SK-N-DZ (cell line): ENCODE measurements around the gene KCNH1.
A peak's percentile ranks its signal among the peaks of the same experiment; 100 is the strongest.
"Not testable (repeated sequence)": the region's sequence is repeated elsewhere in the genome, so short reads cannot be mapped to it uniquely, and the experiment has no call there.

Source experiments
- DNase-seq: peaks from one replicate; pipeline ENCODE4 v3.0.0-alpha.2; 2015; ENCODE audit warnings: low spot score

The KCNH1 gene

GRCh38 chr1:211009944-211010343, 124.0 kb downstream of the KCNH1 start:
- DNase-seq = no peak

- DNase-seq = no peak
Observed at GRCh38 chr1:211007830-211008229, 126.1 kb downstream of the KCNH1 start.

- not testable (repeated sequence) for DNase-seq
Observed at GRCh38 chr1:210995931-210996330, 138.0 kb downstream of the KCNH1 start.

GRCh38 chr1:210992837-210993236, 141.1 kb downstream of the KCNH1 start:
- DNase-seq = no peak

GRCh38 chr1:210989905-210990304, 144.0 kb downstream of the KCNH1 start:
- peak; percentile 76 for DNase-seq

- DNase-seq = no peak
Observed at GRCh38 chr1:210981490-210981889, 152.5 kb downstream of the KCNH1 start.

- DNase-seq = no peak
Observed at GRCh38 chr1:210980082-210980481, 153.9 kb downstream of the KCNH1 start.

GRCh38 chr1:210978974-210979354, 155.0 kb downstream of the KCNH1 start:
- no peak for DNase-seq

GRCh38 chr1:210978316-210978973, 155.5 kb downstream of the KCNH1 start:
- DNase-seq = no peak

GRCh38 chr1:210951279-210951678, 182.7 kb downstream of the KCNH1 start:
- no peak for DNase-seq

GRCh38 chr1:210949940-210950546, 183.9 kb downstream of the KCNH1 start:
- DNase-seq = peak; percentile 51

- peak; percentile 26 for DNase-seq
Observed at GRCh38 chr1:210949489-210949888, 184.5 kb downstream of the KCNH1 start.

- DNase-seq = no peak
Observed at GRCh38 chr1:210949039-210949438, 184.9 kb downstream of the KCNH1 start.

- no peak for DNase-seq
Observed at GRCh38 chr1:210944252-210944651, 189.7 kb downstream of the KCNH1 start.

- no peak for DNase-seq
Observed at GRCh38 chr1:210942513-210942912, 191.4 kb downstream of the KCNH1 start.

- DNase-seq = peak; percentile 28
Observed at GRCh38 chr1:210940081-210940617, 193.8 kb downstream of the KCNH1 start.

GRCh38 chr1:210938416-210938925, 195.5 kb downstream of the KCNH1 start:
- no peak for DNase-seq

GRCh38 chr1:210937846-210938245, 196.1 kb downstream of the KCNH1 start:
- DNase-seq = no peak

- DNase-seq = no peak
Observed at GRCh38 chr1:210935905-210936304, 198.0 kb downstream of the KCNH1 start.

GRCh38 chr1:210932104-210932503, 201.8 kb downstream of the KCNH1 start:
- no peak for DNase-seq

GRCh38 chr1:210922666-210923065, 211.3 kb downstream of the KCNH1 start:
- no peak for DNase-seq

GRCh38 chr1:210920716-210921694, 212.9 kb downstream of the KCNH1 start:
- no peak for DNase-seq
